ACC112 (cell line): ENCODE results near the gene CDC14A.
"Not testable (repeated sequence)": the region's sequence is repeated elsewhere in the genome, so short reads cannot be mapped to it uniquely, and the experiment has no call there.

Experiments used
- H2AFZ ChIP-seq: fragments of 200-600 bp; sonication (generic); one replicate; pipeline ENCODE4 v1.6.0; 2017; ENCODE audit warnings: antibody characterized with exemption, low read length; ENCODE audit not compliant: unreplicated experiment
- H3K27ac ChIP-seq: fragments of 200-600 bp; sonication (generic); 2 replicates; pipeline ENCODE4 v1.5.1; 2014; ENCODE audit warnings: low read depth, mild to moderate bottlenecking, antibody characterized with exemption, low read length, moderate library complexity
- H3K27me3 ChIP-seq: fragments of 200-600 bp; sonication (generic); 2 replicates; pipeline ENCODE4 v1.6.1; 2014; ENCODE audit warnings: mild to moderate bottlenecking, antibody characterized with exemption, low read length, moderate library complexity, mixed read lengths; ENCODE audit not compliant: insufficient read depth
- H3K36me3 ChIP-seq: fragments of 200-600 bp; sonication (generic); 2 replicates; pipeline ENCODE4 v1.6.1; 2016; ENCODE audit warnings: mild to moderate bottlenecking, antibody characterized with exemption, low read length, moderate library complexity, mixed read lengths; ENCODE audit not compliant: insufficient read depth
- H3K4me1 ChIP-seq: fragments of 200-600 bp; sonication (generic); one replicate; pipeline ENCODE4 v1.6.1; 2016; ENCODE audit warnings: low read length, mixed read lengths; ENCODE audit not compliant: insufficient read depth, unreplicated experiment, control insufficient read depth
- H3K4me3 ChIP-seq: fragments of 200-600 bp; sonication (generic); 2 replicates; pipeline ENCODE4 v1.5.1; 2014; ENCODE audit warnings: mild to moderate bottlenecking, low read depth, low read length
- H3K79me2 ChIP-seq: fragments of 200-600 bp; sonication (generic); one replicate; pipeline ENCODE4 v1.6.0; 2016; ENCODE audit warnings: low read length; ENCODE audit not compliant: control insufficient read depth, unreplicated experiment, insufficient read depth

Gene CDC14A

DNA sequence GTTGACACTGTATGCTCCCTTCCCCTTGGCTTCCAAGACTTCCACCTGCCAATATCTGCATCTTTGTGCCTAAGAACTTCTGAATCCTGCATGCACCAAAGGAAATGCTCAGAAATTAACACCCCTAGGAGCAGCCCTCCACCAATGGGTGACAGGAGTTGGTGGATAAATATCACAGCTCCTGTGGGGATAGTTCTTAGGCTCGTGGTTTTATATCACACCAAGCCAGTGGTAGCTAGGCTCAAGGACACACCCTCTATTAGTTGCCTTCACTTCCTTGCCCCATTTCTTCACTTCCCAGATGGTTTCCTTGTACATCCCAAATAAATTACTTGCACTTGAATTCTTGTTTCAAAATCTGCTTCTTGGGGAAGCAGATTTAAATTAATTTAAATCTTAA lies 16.9 kb upstream of the CDC14A start:
- Histone ChIP-seq H3K4me1 (no peaks in the 10 kb centered on the region), H3K4me3 (no peak overlapping the region), H3K27ac (no peak overlapping the region), H3K79me2 (no peaks in the 10 kb centered on the region), H3K27me3 (peaks cover 9% of the 10 kb centered on the region; the same call in 1 of the 2 replicates), H3K36me3 (no peaks in the 10 kb centered on the region), H2AFZ (no peak overlapping the region)

DNA sequence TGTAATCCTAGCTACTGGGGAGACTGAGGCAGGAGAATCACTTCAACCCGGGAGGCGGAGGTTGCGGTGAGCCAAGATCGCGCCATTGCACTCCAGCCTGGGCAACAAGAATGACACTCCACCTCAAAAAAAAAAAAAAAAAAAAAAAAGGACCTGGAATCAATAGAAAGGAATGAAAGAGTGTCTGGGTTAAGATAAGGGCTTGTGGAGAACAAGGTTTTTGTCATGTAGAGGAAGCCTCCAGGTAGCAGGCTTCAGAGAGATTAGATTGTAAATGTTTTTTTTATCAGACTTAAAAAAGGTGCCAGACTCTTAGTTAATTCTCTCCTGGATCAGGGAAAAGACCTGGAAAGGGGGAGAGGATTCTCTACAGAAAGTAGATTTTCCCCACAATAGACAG lies 14.4 kb upstream of the CDC14A start:
- not testable (repeated sequence) for H3K36me3 ChIP-seq, H3K4me3 ChIP-seq, H3K27ac ChIP-seq, H3K4me1 ChIP-seq, H2AFZ ChIP-seq, H3K27me3 ChIP-seq, H3K79me2 ChIP-seq

DNA sequence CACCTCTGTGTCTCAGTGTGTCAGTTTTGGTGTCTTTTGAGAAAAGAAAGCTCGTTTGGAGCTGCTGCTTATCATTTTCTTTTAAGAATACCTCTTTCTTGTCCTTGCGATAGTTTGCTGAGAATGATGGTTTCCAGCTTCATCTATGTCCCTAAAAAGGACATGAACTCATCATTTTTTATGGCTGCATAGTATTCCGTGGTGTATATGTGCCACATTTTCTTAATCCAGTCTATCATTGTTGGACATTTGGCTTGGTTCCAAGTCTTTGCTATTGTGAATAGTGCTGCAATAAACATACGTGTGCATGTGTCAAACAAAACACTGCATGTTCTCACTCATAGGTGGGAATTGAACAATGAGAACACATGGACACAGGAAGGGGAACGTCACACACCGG lies 12.6 kb upstream of the CDC14A start:
- H3K79me2 ChIP-seq, H3K27ac ChIP-seq, H3K4me1 ChIP-seq, H3K36me3 ChIP-seq, H3K4me3 ChIP-seq, H3K27me3 ChIP-seq, H2AFZ ChIP-seq: not testable (repeated sequence)

DNA sequence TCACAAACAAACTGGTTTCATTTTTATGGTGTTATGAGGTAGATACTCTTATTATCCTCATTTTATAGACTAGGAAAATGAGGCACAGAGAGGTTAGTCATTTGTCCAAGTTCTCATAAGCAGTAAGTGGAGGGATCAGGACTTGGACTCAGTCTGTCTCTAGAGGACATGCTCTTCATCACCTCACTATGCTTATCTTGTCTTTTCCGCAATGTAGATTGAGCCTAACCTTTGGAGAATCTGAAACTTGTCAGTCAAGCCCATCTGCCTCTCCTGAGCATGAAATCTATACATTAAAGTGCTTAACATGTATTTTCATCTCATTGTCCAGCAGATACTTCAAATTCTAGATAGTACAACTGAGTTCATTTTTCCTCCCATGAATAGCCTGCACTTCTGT lies 11.8 kb upstream of the CDC14A start:
- Histone ChIP-seq H3K79me2 (no peaks in the 10 kb centered on the region), H3K27ac (no peak overlapping the region), H3K4me1 (no peaks in the 10 kb centered on the region), H3K27me3 (peaks cover 3% of the 10 kb centered on the region; the same call in 1 of the 2 replicates), H3K36me3 (no peaks in the 10 kb centered on the region), H3K4me3 (no peak overlapping the region), H2AFZ (no peak overlapping the region)

DNA sequence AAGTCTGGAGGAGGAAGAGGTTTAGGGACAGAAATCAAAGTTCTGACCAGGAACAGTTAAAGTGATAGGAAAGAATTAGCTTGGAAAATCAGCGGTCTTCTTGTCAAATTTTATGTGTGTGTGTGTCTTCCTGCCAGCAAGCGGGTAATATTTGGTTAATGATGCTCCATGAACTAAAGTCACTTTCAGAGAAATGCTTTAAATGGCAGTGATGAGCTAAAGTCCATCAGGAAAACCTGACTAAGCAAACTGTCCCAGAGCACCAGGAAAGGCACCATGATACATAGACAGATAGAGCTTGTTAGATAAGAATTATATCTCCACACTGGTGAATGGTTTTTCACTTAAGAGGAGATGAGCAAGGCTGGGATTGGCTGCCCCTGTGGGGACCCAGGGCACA lies 10.0 kb upstream of the CDC14A start:
- H3K36me3 ChIP-seq: no peaks in the 10 kb centered on the region
- H3K27me3 ChIP-seq: no peaks in the 10 kb centered on the region; the same call in 1 of the 2 replicates
- no peaks in the 10 kb centered on the region for H3K79me2 ChIP-seq
- H3K4me1 ChIP-seq: peaks cover 5% of the 10 kb centered on the region
- H3K4me3 ChIP-seq: no peak overlapping the region
- H2AFZ ChIP-seq: no peak overlapping the region
- no peak overlapping the region for H3K27ac ChIP-seq

DNA sequence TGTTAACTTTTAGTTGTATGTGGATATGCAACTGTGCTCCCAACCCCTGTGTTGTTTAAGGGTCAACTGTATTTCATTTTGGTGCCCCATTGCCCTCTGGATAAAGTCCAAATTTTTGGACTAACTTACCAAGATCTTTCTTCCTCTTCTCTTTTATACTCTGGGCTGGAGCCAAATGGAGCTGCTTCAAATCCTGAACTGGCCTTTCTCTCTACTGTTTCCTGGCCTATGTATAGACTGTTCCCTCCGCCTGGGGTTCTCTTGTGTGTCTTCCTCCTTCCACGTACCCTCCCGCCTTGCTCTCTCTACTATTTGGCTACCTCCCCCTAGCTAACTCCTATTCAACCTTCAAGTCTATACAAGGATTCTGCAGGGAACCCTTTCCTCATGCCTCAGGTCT lies 8.4 kb upstream of the CDC14A start:
- Histone ChIP-seq H3K27me3 (no peaks in the 10 kb centered on the region), H3K79me2 (no peaks in the 10 kb centered on the region), H2AFZ (no peak overlapping the region), H3K4me3 (no peak overlapping the region), H3K4me1 (peaks cover 9% of the 10 kb centered on the region), H3K27ac (no peak overlapping the region), H3K36me3 (no peaks in the 10 kb centered on the region)

DNA sequence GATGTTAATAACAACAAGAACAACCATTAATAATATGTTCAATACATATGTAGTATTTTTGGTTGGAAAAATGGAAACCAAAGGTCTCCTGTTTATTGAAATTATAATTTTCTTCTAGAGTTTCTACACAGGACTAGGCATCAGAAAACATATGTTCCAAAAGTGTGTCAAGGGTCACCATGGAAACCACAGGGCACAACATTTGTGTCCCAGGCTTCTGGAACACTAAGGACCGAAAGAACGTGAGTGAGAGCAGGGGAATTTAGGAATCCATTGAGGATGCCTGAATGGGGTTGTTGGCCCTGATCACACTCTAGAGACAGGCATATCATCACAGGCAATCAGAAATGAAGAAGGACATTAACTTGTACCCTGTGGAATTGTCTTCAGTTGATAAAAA lies 7.5 kb upstream of the CDC14A start:
- peaks cover 9% of the 10 kb centered on the region for H3K4me1 ChIP-seq
- H3K79me2 ChIP-seq: no peaks in the 10 kb centered on the region
- no peak overlapping the region for H3K4me3 ChIP-seq
- H3K36me3 ChIP-seq: no peaks in the 10 kb centered on the region
- H2AFZ ChIP-seq: no peak overlapping the region
- H3K27me3 ChIP-seq: no peaks in the 10 kb centered on the region
- no peak overlapping the region for H3K27ac ChIP-seq

DNA sequence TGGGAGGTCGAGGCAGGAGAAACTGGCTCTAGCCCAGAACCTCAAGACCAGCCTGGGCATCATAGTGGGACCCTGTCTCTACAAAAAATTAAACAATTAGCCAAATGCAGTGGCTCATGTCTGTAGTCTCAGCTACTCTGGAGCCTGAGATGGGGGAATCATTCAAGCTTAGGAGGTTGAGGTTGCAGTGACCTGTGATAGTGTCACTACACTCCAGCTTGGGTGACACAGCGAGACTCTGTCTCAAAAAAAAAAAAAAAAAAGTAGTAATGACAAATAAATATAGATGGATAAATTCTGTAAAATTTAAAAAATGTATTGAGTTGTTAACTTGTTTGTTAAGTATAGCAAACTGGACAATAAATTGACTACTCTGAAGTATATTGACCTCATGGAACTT lies 5.9 kb upstream of the CDC14A start:
- Histone ChIP-seq H3K36me3 (no peaks in the 10 kb centered on the region), H3K4me3 (no peak overlapping the region), H2AFZ (no peak overlapping the region), H3K27ac (no peak overlapping the region), H3K79me2 (no peaks in the 10 kb centered on the region), H3K27me3 (no peaks in the 10 kb centered on the region), H3K4me1 (peaks cover 9% of the 10 kb centered on the region)

DNA sequence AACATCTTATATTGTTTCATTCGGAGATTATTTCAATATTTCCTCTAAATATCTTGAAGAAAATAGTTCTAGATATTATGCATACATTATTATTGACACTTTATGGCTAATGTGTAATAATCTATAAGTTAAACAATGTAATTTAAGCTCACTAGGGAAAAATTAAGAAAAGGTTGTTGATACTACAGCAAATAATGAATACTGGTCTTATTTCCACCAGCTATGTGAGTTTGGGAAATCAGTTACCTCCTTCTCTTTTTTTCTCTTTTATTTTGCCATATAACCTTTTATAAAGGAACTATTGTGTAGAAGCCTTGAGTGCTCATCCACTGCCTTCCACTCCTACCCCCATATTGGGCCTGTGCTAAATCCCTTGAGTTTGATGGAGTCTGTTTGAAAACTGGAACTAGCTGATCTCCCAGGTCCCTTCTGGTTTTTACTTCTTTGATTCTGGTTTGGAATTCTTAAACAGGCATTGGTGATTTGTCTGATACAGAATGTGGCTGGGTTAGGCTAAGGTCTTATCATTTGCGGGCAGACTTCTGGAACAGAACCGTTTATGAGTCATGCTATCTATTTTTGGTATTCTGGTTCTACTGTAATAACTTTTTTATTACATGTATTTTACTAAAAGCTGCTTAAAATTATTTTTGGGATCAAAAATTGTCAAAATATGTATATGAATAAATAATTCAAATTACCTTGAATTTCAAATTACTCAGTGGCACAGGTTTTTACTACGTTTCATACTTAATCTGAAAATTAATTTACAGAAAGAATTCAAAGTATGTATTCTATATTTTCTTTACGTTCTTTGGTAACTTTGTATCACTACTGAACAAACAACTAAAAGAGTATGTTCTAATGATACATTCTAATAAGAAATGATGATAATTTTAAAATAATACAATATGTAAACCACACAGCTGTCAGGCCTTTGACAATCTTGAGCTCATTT lies 5.0 kb upstream of the CDC14A start:
- Histone ChIP-seq H3K4me1 (peaks cover 9% of the 10 kb centered on the region), H3K27me3 (no peaks in the 10 kb centered on the region), H3K4me3 (no peak overlapping the region), H2AFZ (peak overlapping the region; percentile 40), H3K27ac (no peak overlapping the region), H3K36me3 (no peaks in the 10 kb centered on the region), H3K79me2 (no peaks in the 10 kb centered on the region)

DNA sequence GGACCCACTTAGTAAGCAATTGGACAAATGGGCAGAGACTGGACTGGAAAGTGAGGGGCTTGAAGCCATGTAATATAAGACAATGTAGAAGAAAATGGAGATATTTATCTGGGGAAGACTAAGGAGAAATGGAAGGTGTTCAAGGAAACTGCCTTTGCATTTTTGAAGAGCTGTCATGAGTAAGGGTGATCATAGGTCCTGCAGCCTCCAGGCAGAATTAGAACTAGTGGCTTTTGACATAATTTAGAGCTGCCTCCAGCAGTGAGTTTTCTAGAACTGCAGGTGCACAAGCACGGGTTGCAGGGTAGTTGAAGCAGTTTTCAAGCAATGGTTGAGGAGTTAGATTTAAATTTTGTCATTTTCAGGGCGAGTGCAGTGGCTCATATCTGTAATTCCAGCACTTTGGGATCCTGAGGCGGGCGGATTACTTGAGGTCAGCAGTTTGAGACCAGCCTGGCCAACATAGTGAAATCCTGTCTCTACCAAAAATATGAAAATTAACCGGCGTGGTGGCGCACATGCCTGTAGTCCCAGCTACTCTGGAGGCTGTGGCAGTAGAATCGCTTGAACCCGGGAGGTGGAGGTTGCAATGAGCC lies 3.7 kb upstream of the CDC14A start:
- H3K36me3 ChIP-seq: no peaks in the 10 kb centered on the region
- peaks cover 10% of the 10 kb centered on the region for H3K4me1 ChIP-seq
- peaks cover 4% of the 10 kb centered on the region for H3K79me2 ChIP-seq
- no peaks in the 10 kb centered on the region for H3K27me3 ChIP-seq
- no peak overlapping the region for H3K27ac ChIP-seq
- no peak overlapping the region for H3K4me3 ChIP-seq
- H2AFZ ChIP-seq: no peak overlapping the region

DNA sequence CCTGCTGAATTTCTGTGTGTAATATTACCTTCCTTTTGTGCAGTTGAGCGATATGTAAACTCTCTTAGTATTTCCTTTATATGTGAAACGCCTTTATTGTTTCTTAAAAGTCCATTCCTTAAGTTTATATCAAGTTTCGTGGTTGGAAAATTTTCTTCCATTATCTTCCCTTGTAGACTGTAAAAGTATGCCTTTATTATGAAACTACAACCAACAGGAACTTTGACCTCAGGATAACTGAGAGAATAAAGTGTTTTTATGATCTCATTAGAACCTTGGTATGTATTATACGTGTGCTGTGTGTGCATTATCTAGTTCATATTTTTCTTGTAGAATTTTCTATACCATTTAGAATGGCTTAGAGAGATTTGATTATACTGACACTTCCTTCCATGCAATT lies 3.1 kb upstream of the CDC14A start:
- peaks cover 4% of the 10 kb centered on the region for H3K79me2 ChIP-seq

More for the DNA sequence above, 3.1 kb upstream of the CDC14A start:
- H2AFZ ChIP-seq: no peak overlapping the region
- no peaks in the 10 kb centered on the region for H3K36me3 ChIP-seq
- no peak overlapping the region for H3K4me3 ChIP-seq
- no peak overlapping the region for H3K27ac ChIP-seq
- peaks cover 16% of the 10 kb centered on the region for H3K4me1 ChIP-seq
- no peaks in the 10 kb centered on the region for H3K27me3 ChIP-seq
